Hematopoietic multipotent progenitor cell treated with erythropoietin and hydrocortisone succinate and interleukin-3 and kit ligand, for 6 days (in vitro differentiated cells): ENCODE measurements around the gene SLC9A1.
A peak's percentile ranks its signal among the peaks of the same experiment; 100 is the strongest.
"Not testable (repeated sequence)": the region's sequence is repeated elsewhere in the genome, so short reads cannot be mapped to it uniquely, and the experiment has no call there.

Experiments used
- DNase-seq: peaks from one replicate; pipeline ENCODE4 v3.0.0-alpha.2; 2015

The SLC9A1 gene

GRCh38 chr1:27154991-27155781, at the start of gene SLC9A1:
TSS of gene SLC9A1 (minus strand) at chr1:27155125. CDS start at chr1:27154334, 791 bp downstream.
- peak; percentile 91 for DNase-seq

- DNase-seq: no peak
Observed at GRCh38 chr1:27203946-27204345, 49.0 kb upstream of the SLC9A1 start.

GRCh38 chr1:27201295-27201694, 46.4 kb upstream of the SLC9A1 start:
- no peak for DNase-seq

- no peak for DNase-seq
Observed at GRCh38 chr1:27193194-27193593, 38.3 kb upstream of the SLC9A1 start.

- no peak for DNase-seq
Observed at GRCh38 chr1:27192039-27192529, 37.2 kb upstream of the SLC9A1 start.

GRCh38 chr1:27184665-27185064, 29.7 kb upstream of the SLC9A1 start:
- not testable (repeated sequence) for DNase-seq

GRCh38 chr1:27179979-27180378, 25.1 kb upstream of the SLC9A1 start:
- DNase-seq: no peak

- no peak for DNase-seq
Observed at GRCh38 chr1:27179379-27179778, 24.5 kb upstream of the SLC9A1 start.

GRCh38 chr1:27176954-27177353, 22.0 kb upstream of the SLC9A1 start:
- DNase-seq: no peak

- no peak for DNase-seq
Observed at GRCh38 chr1:27176323-27176722, 21.4 kb upstream of the SLC9A1 start.

- DNase-seq: not testable (repeated sequence)
Observed at GRCh38 chr1:27172992-27173391, 18.1 kb upstream of the SLC9A1 start.

GRCh38 chr1:27166929-27167328, 12.0 kb upstream of the SLC9A1 start:
- DNase-seq: no peak

- no peak for DNase-seq
Observed at GRCh38 chr1:27166351-27166802, 11.5 kb upstream of the SLC9A1 start.

- DNase-seq: no peak
Observed at GRCh38 chr1:27163093-27163492, 8.2 kb upstream of the SLC9A1 start.

- DNase-seq: no peak
Observed at GRCh38 chr1:27162090-27162489, 7.2 kb upstream of the SLC9A1 start.

- DNase-seq: no peak
Observed at GRCh38 chr1:27161594-27161993, 6.7 kb upstream of the SLC9A1 start.

GRCh38 chr1:27157194-27157593, 2.3 kb upstream of the SLC9A1 start:
- DNase-seq: peak; percentile 70

- DNase-seq: no peak
Observed at GRCh38 chr1:27154469-27154990, 395 bp downstream of the SLC9A1 start.

- DNase-seq: no peak
Observed at GRCh38 chr1:27153927-27154358, 982 bp downstream of the SLC9A1 start.

- no peak for DNase-seq
Observed at GRCh38 chr1:27153549-27153886, 1.4 kb downstream of the SLC9A1 start.

GRCh38 chr1:27152829-27153548, 1.9 kb downstream of the SLC9A1 start:
- no peak for DNase-seq

GRCh38 chr1:27152004-27152828, 2.7 kb downstream of the SLC9A1 start:
- no peak for DNase-seq

GRCh38 chr1:27150641-27151040, 4.3 kb downstream of the SLC9A1 start:
- DNase-seq: no peak
